ENCODE measurements around the gene RNF182.

DNA sequence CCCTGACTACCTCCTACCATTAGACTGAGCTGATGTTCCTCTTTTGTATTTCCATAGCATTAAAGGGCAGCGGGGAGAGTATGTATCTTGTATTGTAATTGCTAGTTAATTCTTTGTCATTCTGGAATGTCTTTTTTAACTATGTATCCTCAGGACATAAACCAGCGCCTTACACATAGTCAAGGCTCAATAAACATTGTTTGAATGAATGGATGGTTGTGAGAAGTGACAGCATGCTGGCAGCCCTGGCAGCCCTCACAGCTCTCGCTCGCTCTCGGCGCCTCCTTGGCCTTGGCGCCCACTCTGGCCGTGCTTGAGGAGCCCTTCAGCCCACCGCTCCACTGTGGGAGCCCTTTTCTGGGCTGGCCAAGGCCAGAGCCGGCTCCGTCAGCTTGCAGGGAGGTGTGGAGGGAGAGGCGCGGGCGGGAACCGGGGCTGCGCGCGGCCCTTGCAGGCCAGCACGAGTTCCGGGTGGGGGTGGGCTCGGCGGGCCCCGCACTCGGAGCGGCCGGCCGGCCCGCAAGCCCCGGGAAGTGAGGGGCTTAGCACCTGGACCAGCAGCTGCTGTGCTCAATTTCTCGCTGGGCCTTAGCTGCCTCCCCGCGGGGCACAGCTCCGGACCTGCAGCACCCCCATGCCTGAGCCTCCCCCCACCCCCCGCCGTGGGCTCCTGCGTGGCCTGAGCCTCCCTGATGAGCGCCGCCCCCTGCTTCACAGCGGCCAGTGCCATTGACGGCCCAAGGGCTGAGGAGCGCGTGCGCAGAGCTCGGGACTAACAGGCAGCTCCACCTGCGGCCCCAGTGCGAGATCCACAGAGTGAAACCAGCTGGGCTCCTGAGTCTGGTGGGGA is 93.1 kb downstream of the RNF182 start:
- TF ChIP-seq, protein P1, sequence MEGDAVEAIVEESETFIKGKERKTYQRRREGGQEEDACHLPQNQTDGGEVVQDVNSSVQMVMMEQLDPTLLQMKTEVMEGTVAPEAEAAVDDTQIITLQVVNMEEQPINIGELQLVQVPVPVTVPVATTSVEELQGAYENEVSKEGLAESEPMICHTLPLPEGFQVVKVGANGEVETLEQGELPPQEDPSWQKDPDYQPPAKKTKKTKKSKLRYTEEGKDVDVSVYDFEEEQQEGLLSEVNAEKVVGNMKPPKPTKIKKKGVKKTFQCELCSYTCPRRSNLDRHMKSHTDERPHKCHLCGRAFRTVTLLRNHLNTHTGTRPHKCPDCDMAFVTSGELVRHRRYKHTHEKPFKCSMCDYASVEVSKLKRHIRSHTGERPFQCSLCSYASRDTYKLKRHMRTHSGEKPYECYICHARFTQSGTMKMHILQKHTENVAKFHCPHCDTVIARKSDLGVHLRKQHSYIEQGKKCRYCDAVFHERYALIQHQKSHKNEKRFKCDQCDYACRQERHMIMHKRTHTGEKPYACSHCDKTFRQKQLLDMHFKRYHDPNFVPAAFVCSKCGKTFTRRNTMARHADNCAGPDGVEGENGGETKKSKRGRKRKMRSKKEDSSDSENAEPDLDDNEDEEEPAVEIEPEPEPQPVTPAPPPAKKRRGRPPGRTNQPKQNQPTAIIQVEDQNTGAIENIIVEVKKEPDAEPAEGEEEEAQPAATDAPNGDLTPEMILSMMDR (conservative IDR thresholded peaks at IDR 0.05), result no peak
- TF ChIP-seq ZFX (IDR thresholded peaks at IDR 0.05), result no peak

All from C4-2B (cell line).